ENCODE data around the gene HORMAD2. TPM values are rescaled to one million over a fixed set of nuclear protein-coding genes. Genes with fewer than 3 reads are reported as not detected.

Gene HORMAD2
- total and polyA plus RNA-seq, 2 experiments from 2014 or later: not detected

DNA sequence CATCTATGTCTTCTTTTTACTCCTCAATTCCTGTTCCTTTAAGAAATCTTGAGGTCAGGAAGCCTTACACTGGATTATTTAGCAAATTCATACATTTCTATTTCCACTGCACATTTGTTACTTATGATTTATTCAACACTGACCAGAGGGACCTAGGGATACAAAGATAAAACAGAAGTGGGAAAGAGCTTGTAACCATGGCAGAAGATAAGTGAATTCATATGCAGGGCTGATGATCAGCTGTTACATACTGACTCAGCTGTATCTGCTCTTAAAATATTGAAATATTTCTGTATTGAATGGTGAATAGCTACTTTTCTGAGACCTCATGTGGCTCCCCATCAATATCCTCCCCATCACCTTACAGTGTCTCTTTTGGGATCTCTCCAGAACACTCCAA is 25.2 kb downstream of the HORMAD2 start:
- Histone ChIP-seq H3K9ac (no peak overlapping the region), H3K4me3 (no peak overlapping the region), H3F3A (ENCODE audit: insufficient read depth) (no peaks in the 10 kb centered on the region), H3K27ac (no peak overlapping the region), H3K9me3 (ENCODE audit: low read depth) (no peaks in the 10 kb centered on the region), H4K20me1 (ENCODE audit: insufficient read depth) (no peaks in the 10 kb centered on the region), H3K79me2 (ENCODE audit: insufficient read depth) (no peaks in the 10 kb centered on the region), H3K4me1 (ENCODE audit: insufficient read depth) (peaks cover 16% of the 10 kb centered on the region), H2AFZ (no peak overlapping the region), H3K4me2 (ENCODE audit: unreplicated experiment) (no peak overlapping the region), H3K36me3 (ENCODE audit: low read depth) (no peaks in the 10 kb centered on the region), H3K9me2 (ENCODE audit: insufficient read depth) (no peaks in the 10 kb centered on the region), H3K27me3 (replicated peaks; ENCODE audit: insufficient read depth) (no peaks in the 10 kb centered on the region)
- DNase-seq: no peak
- in situ Hi-C loops (cut with MboI): loop anchor here (10.0 kb wide), 1 partner anchor 289 kb away; the partner anchor contains the start of gene SEC14L2
- TF ChIP-seq EZH2phosphoT487 (IDR thresholded peaks at IDR 0.05; ENCODE audit: insufficient read depth, low read depth) (no peak), EZH2 (IDR thresholded peaks at IDR 0.05; ENCODE audit: insufficient read depth, poor library complexity, severe bottlenecking) (no peak)

DNA sequence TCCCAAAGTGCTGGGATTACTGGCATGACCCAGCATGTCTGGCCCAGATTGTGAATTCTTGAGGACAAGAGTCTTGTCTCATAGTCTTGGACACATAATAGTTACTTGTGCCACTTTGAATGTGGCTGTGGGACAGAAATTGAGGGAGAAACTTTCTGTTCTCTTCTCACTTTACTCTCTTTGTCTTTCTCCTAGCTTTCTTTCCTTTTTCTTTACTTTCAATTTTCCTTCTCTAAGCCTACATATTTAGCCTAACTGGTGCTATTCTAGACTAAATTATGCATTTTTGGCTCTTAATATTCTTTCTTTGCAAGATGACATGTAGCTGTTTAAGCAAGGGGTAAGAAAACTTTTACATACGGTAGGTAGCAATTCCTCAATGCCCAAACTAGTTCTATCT is 33.2 kb downstream of the HORMAD2 start:
- no peaks in the 10 kb centered on the region for H3K36me3 ChIP-seq (ENCODE audit: low read depth)
- H3K4me3 ChIP-seq: no peak overlapping the region
- H3K4me2 ChIP-seq (ENCODE audit: unreplicated experiment): no peak overlapping the region
- no peaks in the 10 kb centered on the region for H3K9me2 ChIP-seq (ENCODE audit: insufficient read depth)
- WGBS, 2 experiments (ENCODE audit: low coverage in 1 of 2, low lambda C conversion rate in 2 of 2, missing lambda C conversion rate in 2 of 2): 92 to 100% methylated on average over 1 of the region's 1 CpG
- H3K4me1 ChIP-seq (ENCODE audit: insufficient read depth): peaks cover 20% of the 10 kb centered on the region
- no peak overlapping the region for H2AFZ ChIP-seq
- H3K27me3 ChIP-seq (replicated peaks; ENCODE audit: insufficient read depth): no peaks in the 10 kb centered on the region
- H3F3A ChIP-seq (ENCODE audit: insufficient read depth): peaks cover 22% of the 10 kb centered on the region
- no peaks in the 10 kb centered on the region for H4K20me1 ChIP-seq (ENCODE audit: insufficient read depth)
- TF ChIP-seq EZH2 (IDR thresholded peaks at IDR 0.05; ENCODE audit: insufficient read depth, poor library complexity, severe bottlenecking): no peak
- TF ChIP-seq EZH2phosphoT487 (IDR thresholded peaks at IDR 0.05; ENCODE audit: insufficient read depth, low read depth): no peak
- no peaks in the 10 kb centered on the region for H3K79me2 ChIP-seq (ENCODE audit: insufficient read depth)
- H3K9ac ChIP-seq: no peak overlapping the region
- H3K9me3 ChIP-seq (ENCODE audit: low read depth): no peaks in the 10 kb centered on the region
- DNase-seq: no peak
- in situ Hi-C loops (cut with MboI): loop anchor here (10.0 kb wide), 1 partner anchor 121 kb away; no protein-coding TSS in a partner anchor
- no peak overlapping the region for H3K27ac ChIP-seq

DNA sequence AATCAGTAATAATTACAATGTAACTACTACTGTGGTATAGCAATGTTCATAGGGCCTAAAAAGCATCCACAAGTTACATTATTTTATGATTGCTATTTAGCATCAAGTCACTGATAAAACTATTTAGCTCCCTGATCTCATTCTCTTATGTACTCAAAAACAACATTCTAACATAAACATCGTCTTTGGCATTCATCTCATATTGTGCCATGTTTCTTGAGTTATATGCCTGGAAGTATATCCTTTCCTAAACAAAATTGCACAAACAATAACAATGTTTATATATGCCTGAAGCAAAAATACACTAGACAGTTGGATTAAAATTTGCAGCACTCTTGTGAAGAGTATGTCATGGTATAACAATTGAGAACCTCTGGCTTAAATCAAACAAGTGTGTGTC is 34.1 kb downstream of the HORMAD2 start:
- TF ChIP-seq EZH2phosphoT487 (IDR thresholded peaks at IDR 0.05; ENCODE audit: insufficient read depth, low read depth) (no peak), EZH2 (IDR thresholded peaks at IDR 0.05; ENCODE audit: insufficient read depth, poor library complexity, severe bottlenecking) (no peak)

GRCh38 chr22:30115705-30116104 is 35.4 kb downstream of the HORMAD2 start:
- Histone ChIP-seq H3K36me3 (ENCODE audit: low read depth) (no peaks in the 10 kb centered on the region), H3K27ac (peak overlapping the region; percentile 55; the same call in 1 of the 2 replicates), H3F3A (ENCODE audit: insufficient read depth) (peaks cover 22% of the 10 kb centered on the region), H3K4me1 (ENCODE audit: insufficient read depth) (peaks cover 20% of the 10 kb centered on the region), H3K9ac (no peak overlapping the region), H2AFZ (no peak overlapping the region), H3K27me3 (replicated peaks; ENCODE audit: insufficient read depth) (no peaks in the 10 kb centered on the region), H3K4me2 (ENCODE audit: unreplicated experiment) (peak overlapping the region; percentile 8), H4K20me1 (ENCODE audit: insufficient read depth) (no peaks in the 10 kb centered on the region), H3K4me3 (no peak overlapping the region), H3K9me2 (ENCODE audit: insufficient read depth) (no peaks in the 10 kb centered on the region), H3K79me2 (ENCODE audit: insufficient read depth) (no peaks in the 10 kb centered on the region), H3K9me3 (ENCODE audit: low read depth) (no peaks in the 10 kb centered on the region)
- TF ChIP-seq EZH2 (IDR thresholded peaks at IDR 0.05; ENCODE audit: insufficient read depth, poor library complexity, severe bottlenecking) (no peak), EZH2phosphoT487 (IDR thresholded peaks at IDR 0.05; ENCODE audit: insufficient read depth, low read depth) (no peak)
- peak; percentile 36 for DNase-seq
- in situ Hi-C loops (cut with MboI): loop anchor here (10.0 kb wide), 1 partner anchor 119 kb away; no protein-coding TSS in a partner anchor
- 95 to 100% methylated on average over 2 of the region's 2 CpGs for WGBS, 2 experiments (ENCODE audit: low coverage in 1 of 2, low lambda C conversion rate in 2 of 2, missing lambda C conversion rate in 2 of 2)

More for the DNA sequence above, 34.1 kb downstream of the HORMAD2 start:
- H3K9ac ChIP-seq: no peak overlapping the region
- H2AFZ ChIP-seq: no peak overlapping the region
- peaks cover 20% of the 10 kb centered on the region for H3K4me1 ChIP-seq (ENCODE audit: insufficient read depth)
- no peak overlapping the region for H3K4me3 ChIP-seq
- no peaks in the 10 kb centered on the region for H3K9me3 ChIP-seq (ENCODE audit: low read depth)
- H3K27me3 ChIP-seq (replicated peaks; ENCODE audit: insufficient read depth): no peaks in the 10 kb centered on the region
- no peak overlapping the region for H3K4me2 ChIP-seq (ENCODE audit: unreplicated experiment)
- H3K9me2 ChIP-seq (ENCODE audit: insufficient read depth): no peaks in the 10 kb centered on the region
- no peaks in the 10 kb centered on the region for H4K20me1 ChIP-seq (ENCODE audit: insufficient read depth)
- in situ Hi-C loops (cut with MboI): loop anchor here (10.0 kb wide), 1 partner anchor 120 kb away; no protein-coding TSS in a partner anchor
- no peak for DNase-seq
- H3F3A ChIP-seq (ENCODE audit: insufficient read depth): peaks cover 22% of the 10 kb centered on the region
- H3K79me2 ChIP-seq (ENCODE audit: insufficient read depth): no peaks in the 10 kb centered on the region
- no peaks in the 10 kb centered on the region for H3K36me3 ChIP-seq (ENCODE audit: low read depth)
- no peak overlapping the region for H3K27ac ChIP-seq
- 92 to 93% methylated on average over 1 of the region's 1 CpG for WGBS, 2 experiments (ENCODE audit: low coverage in 1 of 2, low lambda C conversion rate in 2 of 2, missing lambda C conversion rate in 2 of 2)
